Lung (tissue), 16 donors: ENCODE measurements around the gene KRT10. TPM values are rescaled to one million over a fixed set of nuclear protein-coding genes. Genes with fewer than 3 reads are reported as not detected.

Experiments
- ATAC-seq: fragments of 200-7000 bp; cut with Tn5 transposase; one replicate; pipeline ENCODE4 v1.9.1; 2020; ENCODE audit warnings: moderate number of reproducible peaks; ENCODE audit not compliant: insufficient read depth, low FRiP score
- DNase-seq, 3 donors: peaks; one replicate each; pipeline ENCODE4 v3.0.0-alpha.2; 2013 to 2017
- H3K27ac ChIP-seq, 2 donors: one replicate each; pipeline ENCODE4 v1.5.1; 2013; ENCODE audit warnings: mild to moderate bottlenecking in 2 of 2, moderate library complexity in 2 of 2, control low read depth in 1 of 2, inconsistent platforms in 1 of 2, low read depth in 1 of 2, low read length in 1 of 2
- H3K27me3 ChIP-seq, 3 donors: one replicate each; pipeline ENCODE4 v1.5.1; 2013; ENCODE audit warnings: low read length in 2 of 3; ENCODE audit not compliant: control insufficient read depth in 3 of 3, insufficient read depth in 3 of 3
- H3K36me3 ChIP-seq, 4 donors: one replicate each; pipeline ENCODE4 v1.5.1; 2013; ENCODE audit warnings: low read length in 4 of 4, mild to moderate bottlenecking in 1 of 4, moderate library complexity in 1 of 4; ENCODE audit not compliant: control insufficient read depth in 4 of 4, insufficient read depth in 4 of 4
- H3K4me1 ChIP-seq, 5 donors: one replicate each; pipeline ENCODE4 v1.5.1; 2013; ENCODE audit warnings: low read length in 5 of 5, mild to moderate bottlenecking in 2 of 5, moderate library complexity in 1 of 5; ENCODE audit not compliant: control insufficient read depth in 5 of 5, insufficient read depth in 5 of 5
- H3K4me3 ChIP-seq: one replicate; pipeline ENCODE4 v1.5.1; 2013; ENCODE audit warnings: mild to moderate bottlenecking, control low read depth, moderate library complexity
- H3K9ac ChIP-seq, 2 donors: one replicate each; pipeline ENCODE4 v1.5.1; 2013; ENCODE audit warnings: low read length in 2 of 2, control low read depth in 1 of 2; ENCODE audit not compliant: insufficient read depth in 1 of 2
- H3K9me3 ChIP-seq, 4 donors: one replicate each; pipeline ENCODE4 v1.5.1; 2013; ENCODE audit warnings: low read length in 3 of 4, mild to moderate bottlenecking in 1 of 4, moderate library complexity in 1 of 4; ENCODE audit not compliant: control insufficient read depth in 4 of 4, insufficient read depth in 3 of 4
- CTCF ChIP-seq: IDR thresholded peaks from 2 replicates; pipeline ENCODE4 v1.5.1; 2012; ENCODE audit warnings: mild to moderate bottlenecking; ENCODE audit errors: control extremely low read depth, extremely low read depth
- WGBS, 2 donors: extraction: QIAGEN DNeasy Blood & Tissue Kit; methylation state at CpG; one replicate each; pipeline ENCODE4 v1.1.7; 2013; 5-methylcytosine and 5-hydroxymethylcytosine counted together
- long read RNA-seq, 5 donors: transcript quantifications; one replicate each; lab custom pipeline, GENCODE V29; 2026
- polyA plus RNA-seq, 2 donors: library from polyadenylated mRNA; stranded (reverse); fragments of 200-250 nt; gene quantifications; one replicate each; pipeline ENCODE4 v1.2.1, GENCODE V29; 2013
- total RNA-seq, 2 donors: library from RNA; depleted of rRNA in 1 of 2; stranded (reverse); fragments of >200 nt in 1 of 2; gene quantifications; one replicate each; pipeline ENCODE4 v1.2.1, GENCODE V29; 2014 to 2021
- donor health status: control.
- donor health status: control.
- donor health status: Bipolar disorder and iron deficiency.
- donor health status: healthy.
- donor health status: DM: yes; HTN: yes; CAD: no.

Gene KRT10
- total RNA-seq (10 to 100 TPM in 1 of 2 donors, 1 to 10 TPM in 1; 4.6 to 34.7 TPM), polyA plus RNA-seq (10 to 100 TPM; 21.0 to 60.6 TPM)
- long read RNA-seq, donor 1, transcript KRT10-202 (2 exons, 583 nt), result major isoform, 9 of 89 reads
- long read RNA-seq, donor 1, partial matches to known transcripts, result 80 of 89 reads
- long read RNA-seq, donor 1, other reads (novel, unspliced or antisense), result 0 of 89 reads
- long read RNA-seq, donor 2, partial matches to known transcripts, result 27 of 28 reads
- long read RNA-seq, donor 2, other reads (novel, unspliced or antisense), result 0 of 28 reads
- long read RNA-seq, donor 3, transcript KRT10-202 (2 exons, 583 nt), result major isoform, 6 of 43 reads
- long read RNA-seq, donor 3, partial matches to known transcripts, result 37 of 43 reads
- long read RNA-seq, donor 3, other reads (novel, unspliced or antisense), result 0 of 43 reads
- long read RNA-seq, donor 4, transcript KRT10-202 (2 exons, 583 nt), result major isoform, 6 of 57 reads
- long read RNA-seq, donor 4, partial matches to known transcripts, result 51 of 57 reads
- long read RNA-seq, donor 4, other reads (novel, unspliced or antisense), result 0 of 57 reads
- long read RNA-seq, donor 5, transcript KRT10-202 (2 exons, 583 nt), result major isoform, 7 of 123 reads
- long read RNA-seq, donor 5, partial matches to known transcripts, result 116 of 123 reads
- long read RNA-seq, donor 5, other reads (novel, unspliced or antisense), result 0 of 123 reads

DNA sequence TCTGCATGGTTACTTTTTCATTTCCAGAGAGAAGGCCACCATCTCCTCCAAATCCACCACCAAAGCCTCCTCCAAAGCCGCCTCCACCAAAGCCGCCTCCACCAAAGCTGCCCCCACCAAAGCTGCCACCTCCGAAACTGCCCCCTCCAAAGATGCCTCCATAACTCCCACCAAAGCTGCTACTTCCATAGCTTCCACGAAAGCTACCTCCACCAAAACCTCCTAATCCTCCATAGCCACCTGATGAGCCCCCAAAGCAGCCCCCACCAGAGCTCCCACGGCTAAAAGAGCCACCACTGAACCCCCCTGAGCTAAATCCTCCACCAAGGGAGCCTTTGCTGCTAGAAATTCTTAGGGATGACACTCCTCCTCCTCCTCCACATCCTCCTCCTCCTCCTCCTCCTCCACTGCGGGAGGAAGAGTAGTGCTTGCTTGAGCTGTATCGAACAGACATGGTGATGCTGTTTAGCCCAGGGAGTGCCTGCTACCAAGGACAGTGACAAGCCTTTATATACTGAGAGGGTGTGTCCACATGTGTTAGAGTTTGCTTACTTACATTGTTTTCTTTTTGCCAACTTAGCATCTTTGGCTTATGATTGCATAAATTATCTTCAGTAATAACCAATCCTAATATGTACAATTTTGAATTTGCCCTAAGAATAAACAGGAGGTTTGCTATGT is at the start of gene KRT10:
TSS of gene KRT10 (minus strand) at position 483 of the 681 bp plus-strand sequence. CDS start at position 454, 29 bp downstream.
- WGBS, 2 donors, result 83 to 95% methylated on average over 7 of the region's 7 CpGs
- Histone ChIP-seq H3K4me1 (peaks cover 0 to 6% (median 2%) of the 10 kb centered on the region in 5 donors), H3K9me3 (peaks cover 0 to 1% (median 0%) of the 10 kb centered on the region in 4 donors), H3K27ac (no peak within 1 kb of the TSS), H3K36me3 (peaks cover 0 to 3% (median 1%) of the 10 kb centered on the region in 4 donors), H3K27me3 (no peaks in the 10 kb centered on the region), H3K4me3 (no peak within 1 kb of the TSS), H3K9ac (no peak within 1 kb of the TSS)
- ATAC-seq (no peak), DNase-seq (no peak)
- TF ChIP-seq CTCF, result no peak

- Histone ChIP-seq H3K9ac (no peak overlapping the region), H3K9me3 (no peaks in the 10 kb centered on the region), H3K4me1 (no peaks in the 10 kb centered on the region), H3K27ac (no peak overlapping the region), H3K36me3 (no peaks in the 10 kb centered on the region), H3K4me3 (no peak overlapping the region), H3K27me3 (peaks cover 0 to 9% (median 3%) of the 10 kb centered on the region in 3 donors)
- WGBS, 2 donors, result 96 to 98% methylated on average over 7 of the region's 7 CpGs
- no peak for TF ChIP-seq CTCF
- no peak for DNase-seq
- ATAC-seq, result no peak
Observed at GRCh38 chr17:40871316-40871715, 48.9 kb upstream of the KRT10 start.

GRCh38 chr17:40870136-40870535 is 47.7 kb upstream of the KRT10 start:
- WGBS, 2 donors, result 79 to 87% methylated on average over 4 of the region's 4 CpGs
- Histone ChIP-seq H3K27ac (no peak overlapping the region), H3K36me3 (no peaks in the 10 kb centered on the region), H3K4me3 (no peak overlapping the region), H3K9ac (no peak overlapping the region), H3K27me3 (peaks cover 0 to 8% (median 3%) of the 10 kb centered on the region in 3 donors), H3K4me1 (no peaks in the 10 kb centered on the region), H3K9me3 (no peaks in the 10 kb centered on the region)
- ATAC-seq, result no peak
- DNase-seq, result no peak
- TF ChIP-seq CTCF, result no peak
